Spinal cord (tissue), 10 donors: Measurements from ENCODE around the gene NCKAP5. TPM values are rescaled to one million over a fixed set of nuclear protein-coding genes. Genes with fewer than 3 reads are reported as not detected.
"Not testable (repeated sequence)": the region's sequence is repeated elsewhere in the genome, so short reads cannot be mapped to it uniquely, and the experiment has no call there.

ENCODE experiments used
- DNase-seq, 6 donors: peaks; one replicate each; pipeline versions ENCODE4 v3.0.0 to v3.0.0-alpha.2; 2013 to 2015; ENCODE audit warnings: low spot score in 6 of 6, low read depth in 4 of 6
- H3K27ac ChIP-seq: one replicate; pipeline ENCODE4 v1.5.1; 2013; ENCODE audit warnings: low read depth, low read length, control low read depth
- H3K27me3 ChIP-seq: one replicate; pipeline ENCODE4 v1.6.1; 2013; ENCODE audit warnings: low read length; ENCODE audit not compliant: control insufficient read depth, insufficient read depth
- H3K36me3 ChIP-seq: one replicate; pipeline ENCODE4 v1.6.1; 2013; ENCODE audit warnings: low read length; ENCODE audit not compliant: control insufficient read depth, insufficient read depth
- H3K4me1 ChIP-seq: one replicate; pipeline ENCODE4 v1.6.1; 2013; ENCODE audit warnings: low read length; ENCODE audit not compliant: control insufficient read depth, insufficient read depth
- H3K4me3 ChIP-seq: one replicate; pipeline ENCODE4 v1.5.1; 2013; ENCODE audit warnings: low read depth, low read length, control low read depth
- H3K9me3 ChIP-seq: one replicate; pipeline ENCODE4 v1.6.1; 2013; ENCODE audit warnings: low read length; ENCODE audit not compliant: control insufficient read depth, insufficient read depth
- WGBS: methylation state at CpG from one replicate; pipeline ENCODE4 v1.1.5; 2013; ENCODE audit warnings: missing lambda C conversion rate; ENCODE audit not compliant: insufficient coverage; 5-methylcytosine and 5-hydroxymethylcytosine counted together
- polyA plus RNA-seq, 2 donors: library from polyadenylated mRNA; unstranded; fragments of 120-200 nt; gene quantifications; one replicate each; pipeline ENCODE4 v1.2.1, GENCODE V29; 2013; ENCODE audit not compliant: insufficient read length in 2 of 2
- total RNA-seq, 2 donors: library from RNA; depleted of rRNA in 1 of 2; stranded (reverse); fragments of 120-200 nt in 1 of 2; fragments of >200 nt in 1 of 2; gene quantifications; one replicate each; pipeline versions ENCODE4 v1.2.3 to v1.2.4, GENCODE V29; 2013 to 2014
- donor health status: healthy.

Gene NCKAP5
- total and polyA plus RNA-seq, 4 donors: 8.9 to 17.7 (median 11.6) TPM

- no peak overlapping the region for H3K4me3 ChIP-seq
- DNase-seq: no peak
- no peaks in the 10 kb centered on the region for H3K4me1 ChIP-seq
- 81% methylated on average over 3 of the region's 3 CpGs for WGBS
- H3K27ac ChIP-seq: no peak overlapping the region
- no peaks in the 10 kb centered on the region for H3K27me3 ChIP-seq
- no peaks in the 10 kb centered on the region for H3K36me3 ChIP-seq
- H3K9me3 ChIP-seq: no peaks in the 10 kb centered on the region
These were observed 84.2 kb downstream of the NCKAP5 start for GRCh38 chr2:133484106-133484505.

- no peaks in the 10 kb centered on the region for H3K9me3 ChIP-seq
- no peak for DNase-seq
- H3K27ac ChIP-seq: no peak overlapping the region
- H3K27me3 ChIP-seq: no peaks in the 10 kb centered on the region
- H3K36me3 ChIP-seq: no peaks in the 10 kb centered on the region
- H3K4me3 ChIP-seq: no peak overlapping the region
- no peaks in the 10 kb centered on the region for H3K4me1 ChIP-seq
These were observed 85.1 kb downstream of the NCKAP5 start for GRCh38 chr2:133483181-133483580.

GRCh38 chr2:133480707-133481429 lies 87.4 kb downstream of the NCKAP5 start:
- 95% methylated on average over 4 of the region's 7 CpGs for WGBS
- peak in 1 of 6 donors; percentile 25 for DNase-seq

GRCh38 chr2:133477616-133477990 lies 90.7 kb downstream of the NCKAP5 start:
- H3K27me3 ChIP-seq: no peaks in the 10 kb centered on the region
- DNase-seq: no peak
- no peaks in the 10 kb centered on the region for H3K36me3 ChIP-seq
- no peaks in the 10 kb centered on the region for H3K4me1 ChIP-seq
- H3K27ac ChIP-seq: no peak overlapping the region
- no peaks in the 10 kb centered on the region for H3K9me3 ChIP-seq
- H3K4me3 ChIP-seq: no peak overlapping the region

More at GRCh38 chr2:133480707-133481429, 87.4 kb downstream of the NCKAP5 start:
- H3K4me1 ChIP-seq: no peaks in the 10 kb centered on the region
- H3K9me3 ChIP-seq: no peaks in the 10 kb centered on the region
- no peak overlapping the region for H3K27ac ChIP-seq
- no peaks in the 10 kb centered on the region for H3K36me3 ChIP-seq
- H3K4me3 ChIP-seq: no peak overlapping the region
- no peaks in the 10 kb centered on the region for H3K27me3 ChIP-seq

- Histone ChIP-seq H3K27ac (no peak overlapping the region), H3K9me3 (no peaks in the 10 kb centered on the region), H3K4me1 (no peaks in the 10 kb centered on the region), H3K36me3 (no peaks in the 10 kb centered on the region), H3K27me3 (no peaks in the 10 kb centered on the region), H3K4me3 (no peak overlapping the region)
- 92% methylated on average over 1 of the region's 3 CpGs for WGBS
- DNase-seq: no peak
These were observed 91.2 kb downstream of the NCKAP5 start for GRCh38 chr2:133476931-133477615.

- no peak overlapping the region for H3K27ac ChIP-seq
- H3K27me3 ChIP-seq: no peaks in the 10 kb centered on the region
- peak in 1 of 6 donors; percentile 61 for DNase-seq
- 50% methylated on average over 1 of the region's 4 CpGs for WGBS
- H3K36me3 ChIP-seq: no peaks in the 10 kb centered on the region
- no peaks in the 10 kb centered on the region for H3K9me3 ChIP-seq
- H3K4me1 ChIP-seq: no peaks in the 10 kb centered on the region
- H3K4me3 ChIP-seq: no peak overlapping the region
These were observed 92.0 kb downstream of the NCKAP5 start for GRCh38 chr2:133476286-133476685.

- no peaks in the 10 kb centered on the region for H3K4me1 ChIP-seq
- H3K36me3 ChIP-seq: no peaks in the 10 kb centered on the region
These were observed 92.7 kb downstream of the NCKAP5 start for GRCh38 chr2:133475610-133476009.

GRCh38 chr2:133470446-133470845 lies 97.8 kb downstream of the NCKAP5 start:
- H3K4me1 ChIP-seq, H3K36me3 ChIP-seq, H3K27ac ChIP-seq, H3K9me3 ChIP-seq, H3K27me3 ChIP-seq, H3K4me3 ChIP-seq, DNase-seq: not testable (repeated sequence)
- WGBS: 64% methylated on average over 3 of the region's 13 CpGs

More at GRCh38 chr2:133475610-133476009, 92.7 kb downstream of the NCKAP5 start:
- no peak overlapping the region for H3K4me3 ChIP-seq
- DNase-seq: no peak
- H3K27me3 ChIP-seq: no peaks in the 10 kb centered on the region
- H3K27ac ChIP-seq: no peak overlapping the region
- no peaks in the 10 kb centered on the region for H3K9me3 ChIP-seq

- no peak overlapping the region for H3K27ac ChIP-seq
- 80% methylated on average over 3 of the region's 6 CpGs for WGBS
- no peaks in the 10 kb centered on the region for H3K36me3 ChIP-seq
- peak in 3 of 6 donors; percentile 9 to 84 (median 10) for DNase-seq
- H3K4me3 ChIP-seq: no peak overlapping the region
- H3K9me3 ChIP-seq: no peaks in the 10 kb centered on the region
- H3K27me3 ChIP-seq: no peaks in the 10 kb centered on the region
- H3K4me1 ChIP-seq: no peaks in the 10 kb centered on the region
These were observed 105.5 kb downstream of the NCKAP5 start for GRCh38 chr2:133462811-133463210.

GRCh38 chr2:133461484-133461883 lies 106.8 kb downstream of the NCKAP5 start:
- Histone ChIP-seq H3K4me3 (no peak overlapping the region), H3K36me3 (no peaks in the 10 kb centered on the region), H3K27me3 (no peaks in the 10 kb centered on the region), H3K9me3 (no peaks in the 10 kb centered on the region), H3K4me1 (no peaks in the 10 kb centered on the region), H3K27ac (no peak overlapping the region)
- no peak for DNase-seq
- no CpG with 5 or more reads among the region's 4 CpGs for WGBS
